GM18519 (cell line): ENCODE measurements around the gene MPZ.
"Not testable (repeated sequence)": the region's sequence is repeated elsewhere in the genome, so short reads cannot be mapped to it uniquely, and the experiment has no call there.

Source experiments
- ATAC-seq: cut with Tn5 transposase; IDR thresholded peaks from one replicate; pipeline ENCODE4 v1.9.1; 2021; ENCODE audit warnings: mild to moderate bottlenecking, moderate library complexity; ENCODE audit not compliant: unreplicated experiment, low FRiP score

Gene MPZ

GRCh38 chr1:161258439-161259344 lies 51.1 kb downstream of the MPZ start, which contains the start of gene PCP4L1:
Gene PCP4L1, plus strand, starts transcription at chr1:161258745. Its CDS starts 230 bp downstream, at chr1:161258975.
- ATAC-seq: no peak

DNA sequence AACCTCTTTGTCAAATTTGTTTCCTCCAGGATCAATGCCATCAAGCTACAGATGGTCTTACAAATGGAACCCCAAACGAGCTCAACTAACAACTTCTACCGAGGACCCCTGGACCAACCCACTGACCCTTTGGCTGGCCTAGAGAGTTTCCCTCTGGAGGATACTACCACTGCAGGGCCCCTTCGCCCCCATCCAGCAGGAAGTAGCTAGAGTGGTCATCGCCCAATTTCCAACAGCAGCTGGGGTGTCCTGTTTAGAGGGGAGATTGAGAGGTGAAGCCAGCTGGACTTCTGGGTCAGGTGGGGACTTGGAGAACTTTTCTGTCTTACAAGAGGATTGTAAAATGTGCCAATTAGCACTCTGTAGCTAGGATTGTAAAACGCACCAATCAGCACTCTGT lies 52.7 kb downstream of the MPZ start:
- ATAC-seq: not testable (repeated sequence)

DNA sequence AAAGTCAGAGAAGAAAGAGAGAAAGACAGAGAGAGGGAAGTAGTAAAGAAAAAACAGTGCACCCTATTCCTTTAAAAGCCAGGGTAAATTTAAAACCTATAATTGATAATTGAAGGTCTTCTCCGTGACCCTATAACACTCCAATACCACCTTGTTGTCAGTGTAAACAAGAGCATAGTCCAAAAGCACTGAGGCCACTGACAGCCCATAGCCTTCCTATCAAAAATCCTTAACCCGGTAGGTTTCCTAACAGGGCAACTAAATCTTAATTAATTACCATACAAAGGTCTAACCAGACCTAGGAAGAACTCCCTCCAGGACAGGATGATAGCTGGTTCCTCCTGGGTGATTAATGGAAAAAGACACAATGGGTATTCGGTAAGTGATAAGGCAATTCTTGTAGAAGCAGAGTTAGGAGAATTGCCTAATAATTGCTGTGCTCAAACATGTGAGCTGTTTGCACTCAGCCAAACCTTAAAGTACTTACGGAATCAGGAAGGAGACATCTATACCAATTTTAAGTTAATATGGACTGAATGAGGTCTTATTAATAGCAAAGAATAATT lies 53.7 kb downstream of the MPZ start:
- not testable (repeated sequence) for ATAC-seq

DNA sequence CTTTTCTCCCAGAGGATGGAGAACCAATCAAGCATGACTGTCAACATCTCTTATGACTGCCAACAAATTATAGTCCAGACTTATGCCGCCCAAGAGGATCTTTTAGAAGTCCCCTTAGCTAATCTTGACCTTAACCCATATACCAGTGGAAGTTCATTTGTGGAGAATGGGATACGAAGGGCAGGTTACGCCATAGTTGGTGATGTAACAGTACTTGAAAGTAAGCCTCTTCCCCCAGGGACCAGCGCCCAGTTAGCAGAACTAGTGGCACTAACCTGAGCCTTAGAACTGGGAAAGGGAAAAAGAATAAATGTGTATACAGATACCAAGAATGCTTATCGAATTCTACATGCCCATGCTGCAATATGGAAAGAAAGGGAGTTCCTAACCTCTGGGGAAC lies 54.5 kb downstream of the MPZ start:
- not testable (repeated sequence) for ATAC-seq
